K562 (cell line): ENCODE results near the gene TCAF1.
"Not testable (repeated sequence)": the region's sequence is repeated elsewhere in the genome, so short reads cannot be mapped to it uniquely, and the experiment has no call there.

Experiments used
- ATF6 ChIP-seq: sonication (generic); formaldehyde crosslinking; IDR thresholded peaks from 2 replicates; pipeline ENCODE4 v1.4.0; 2020; ENCODE audit warnings: mild to moderate bottlenecking, missing genetic modification reagents
- CTCF ChIP-seq, 3 experiments: IDR thresholded peaks in 2 of 3; conservative IDR thresholded peaks in 1 of 3; 2 replicates each; pipeline ENCODE4 v1.5.1; 2011 to 2012; ENCODE audit warnings: low read length in 3 of 3, mild to moderate bottlenecking in 3 of 3, control low read depth in 2 of 3, improper control_type of control experiment in 1 of 3, inconsistent platforms in 1 of 3, low read depth in 1 of 3, mixed read lengths in 1 of 3, moderate library complexity in 1 of 3; ENCODE audit not compliant: insufficient read depth in 2 of 3
- EP300 ChIP-seq: IDR thresholded peaks from 2 replicates; pipeline ENCODE4 v1.6.1; 2012; ENCODE audit warnings: low read length, improper control_type of control experiment
- HINFP ChIP-seq: fragments of 450-650 bp; conservative IDR thresholded peaks from 2 replicates; pipeline ENCODE4 v1.6.1; 2016; ENCODE audit warnings: missing genetic modification characterization, low read depth, mild to moderate bottlenecking, control low read depth, missing compliant biosample characterization
- HMGXB4 ChIP-seq: sonication (generic); formaldehyde crosslinking; IDR thresholded peaks from 2 replicates; pipeline ENCODE4 v1.8.1; 2023; ENCODE audit warnings: mild to moderate bottlenecking, missing genetic modification reagents
- HOMEZ ChIP-seq: fragments of 250-450 bp; sonication (Bioruptor Pico); IDR thresholded peaks from 2 replicates; pipeline ENCODE4 v1.4.0; 2020; ENCODE audit warnings: mild to moderate bottlenecking, moderate library complexity
- IRF2 ChIP-seq: sonication (generic); formaldehyde crosslinking; IDR thresholded peaks from 2 replicates; pipeline ENCODE4 v1.8.1; 2022; ENCODE audit warnings: mild to moderate bottlenecking, missing genetic modification reagents
- JUND ChIP-seq, 2 experiments: IDR thresholded peaks; 2 replicates in 1 of 2; 3 replicates in 1 of 2; pipeline ENCODE4 v1.6.1; 2011; ENCODE audit warnings: borderline replicate concordance in 2 of 2, low read depth in 2 of 2, low read length in 2 of 2, improper control_type of control experiment in 1 of 2, missing biosample characterization in 1 of 2, missing genetic modification characterization in 1 of 2, missing genetic modification reagents in 1 of 2
- PKNOX1 ChIP-seq: fragments of 450-650 bp; IDR thresholded peaks from 2 replicates; pipeline ENCODE4 v1.6.1; 2016
- POLR2A ChIP-seq: fragments of 450-650 bp; conservative IDR thresholded peaks from 2 replicates; pipeline ENCODE4 v1.6.1; 2016
- REST ChIP-seq, 2 experiments: fragments of 450-650 bp; formaldehyde crosslinking in 1 of 2; IDR thresholded peaks; 2 replicates each; pipeline versions ENCODE4 v1.4.0 to v1.6.1; 2014 to 2020; ENCODE audit warnings: mild to moderate bottlenecking in 2 of 2, borderline replicate concordance in 1 of 2, low read depth in 1 of 2
- SMC3 ChIP-seq: conservative IDR thresholded peaks from 2 replicates; pipeline ENCODE4 v1.6.1; 2011; ENCODE audit warnings: low read depth, low read length, improper control_type of control experiment; ENCODE audit not compliant: insufficient read depth

GRCh38 chr7:143836088-143836487 is 65.9 kb downstream of the TCAF1 start:
- TF ChIP-seq POLR2A; PKNOX1; SMC3; EP300; REST (IDR thresholded peaks at IDR 0.05; ENCODE audit: borderline replicate concordance); REST (CRISPR knock-in tag; IDR thresholded peaks at IDR 0.05; ENCODE audit: low read depth); JUND (IDR thresholded peaks at IDR 0.05; ENCODE audit: borderline replicate concordance, low read depth, low read length); JUND (tag; IDR thresholded peaks at IDR 0.05; ENCODE audit: borderline replicate concordance, low read depth, low read length); IRF2 (CRISPR knock-in tag); HMGXB4 (CRISPR knock-in tag); ATF6 (CRISPR knock-in tag); CTCF (IDR thresholded peaks at IDR 0.05 in 2 of 3, conservative IDR thresholded peaks at IDR 0.05 in 1 of 3; ENCODE audit: insufficient read depth in 2 of 3, low read depth in 1 of 3, low read length in 3 of 3); HINFP; HOMEZ (CRISPR knock-in tag): not testable (repeated sequence)
